Esophagus muscularis mucosa (tissue), 4 donors: Measurements from ENCODE around the gene RPL37A. TPM values are rescaled to one million over a fixed set of nuclear protein-coding genes. Genes with fewer than 3 reads are reported as not detected.

Experiments used
- DNase-seq: peaks from one replicate; pipeline ENCODE4 v3.0.0-alpha.2; 2017; ENCODE audit errors: extremely low spot score
- H3K27ac ChIP-seq, 4 donors: fragments of 200-600 bp; sonication (generic); replicated peaks in 1 of 4; 1 replicate in 3 of 4; 2 replicates in 1 of 4; pipeline ENCODE4 v1.5.1; 2016 to 2019; ENCODE audit warnings: mild to moderate bottlenecking in 1 of 4
- H3K27me3 ChIP-seq, 4 donors: fragments of 200-600 bp; sonication (generic); one replicate each; pipeline versions ENCODE4 v1.5.1 to v1.6.0; 2016 to 2019
- H3K36me3 ChIP-seq, 4 donors: fragments of 200-600 bp; sonication (generic); one replicate each; pipeline ENCODE4 v1.5.1; 2016 to 2019
- H3K4me1 ChIP-seq, 4 donors: fragments of 200-600 bp; sonication (generic); one replicate each; pipeline ENCODE4 v1.5.1; 2016 to 2019
- H3K4me3 ChIP-seq, 4 donors: fragments of 200-600 bp; sonication (generic); 1 replicate in 2 of 4; 2 replicates in 2 of 4; pipeline ENCODE4 v1.5.1; 2016 to 2019; ENCODE audit warnings: mild to moderate bottlenecking in 4 of 4, moderate library complexity in 1 of 4
- H3K9me3 ChIP-seq, 4 donors: fragments of 200-600 bp; sonication (generic); 1 replicate in 3 of 4; 2 replicates in 1 of 4; pipeline ENCODE4 v1.5.1; 2016 to 2019
- EP300 ChIP-seq: sonication (generic); formaldehyde crosslinking; IDR thresholded peaks from one replicate; pipeline ENCODE4 v1.6.1; 2017; ENCODE audit warnings: antibody characterized with exemption
- POLR2A ChIP-seq: fragments of 450-650 bp; IDR thresholded peaks from one replicate; pipeline ENCODE4 v1.6.1; 2017; ENCODE audit warnings: antibody characterized with exemption, moderate library complexity, mild to moderate bottlenecking, low read depth
- POLR2AphosphoS5 ChIP-seq, 2 donors: sonication (generic); formaldehyde crosslinking; IDR thresholded peaks; one replicate each; pipeline ENCODE4 v1.6.1; 2017; ENCODE audit warnings: antibody characterized with exemption in 2 of 2
- WGBS: methylation state at CpG from one replicate; pipeline ENCODE4 v1.1.5; 2018; 5-methylcytosine and 5-hydroxymethylcytosine counted together
- intact Hi-C: fragments of 100-400 bp; cut with DNase I; formaldehyde crosslinking; loops from one replicate; pipeline ENCODE4 v1.15.1; 2023
- total RNA-seq, 4 donors: library from RNA; depleted of rRNA; stranded (reverse); fragments of >200 nt; gene quantifications; one replicate each; pipeline versions ENCODE4 v1.1.0 to v1.2.1, GENCODE V29; 2016
- TF ChIP-seq, protein P1 (sequence below), 3 experiments: fragments of 200-600 bp in 2 of 3; fragments of 450-650 bp in 1 of 3; sonication (generic) in 2 of 3; IDR thresholded peaks; one replicate each; pipeline ENCODE4 v1.5.1; 2017 to 2019; ENCODE audit warnings: antibody characterized with exemption in 3 of 3, mild to moderate bottlenecking in 2 of 3, moderate library complexity in 1 of 3

Gene RPL37A
- total RNA-seq, 4 donors from 2014 or later, result 1,371 to 1,915 (median 1,581) TPM

DNA sequence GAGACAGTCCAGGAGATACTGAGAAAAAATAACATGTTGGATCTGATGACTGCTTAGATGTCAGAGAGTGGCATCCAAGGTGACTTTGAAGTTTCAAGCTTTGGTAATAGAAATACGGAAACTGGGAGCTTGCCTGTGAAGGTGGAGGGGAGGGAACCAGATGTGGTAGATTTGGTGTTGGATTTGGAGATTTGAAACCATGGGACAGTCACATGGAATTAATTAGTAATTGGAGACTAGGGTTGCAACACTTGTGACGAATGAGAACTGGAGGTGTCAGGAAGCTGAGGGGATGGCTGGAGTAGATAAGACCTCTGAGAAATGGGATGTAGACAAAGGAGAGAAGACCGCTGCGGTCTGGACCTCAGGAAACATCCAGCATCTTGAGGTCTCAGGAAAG is 46.7 kb downstream of the RPL37A start:
- intact Hi-C loops, result no loop called here
- H3K27me3 ChIP-seq, result no peaks in the 10 kb centered on the region
- no peaks in the 10 kb centered on the region for H3K36me3 ChIP-seq
- peak overlapping the region; percentile 77 to 84 (median 80) for H3K27ac ChIP-seq
- TF ChIP-seq POLR2AphosphoS5 (IDR thresholded peaks at IDR 0.05), result no peak
- TF ChIP-seq, protein P1, sequence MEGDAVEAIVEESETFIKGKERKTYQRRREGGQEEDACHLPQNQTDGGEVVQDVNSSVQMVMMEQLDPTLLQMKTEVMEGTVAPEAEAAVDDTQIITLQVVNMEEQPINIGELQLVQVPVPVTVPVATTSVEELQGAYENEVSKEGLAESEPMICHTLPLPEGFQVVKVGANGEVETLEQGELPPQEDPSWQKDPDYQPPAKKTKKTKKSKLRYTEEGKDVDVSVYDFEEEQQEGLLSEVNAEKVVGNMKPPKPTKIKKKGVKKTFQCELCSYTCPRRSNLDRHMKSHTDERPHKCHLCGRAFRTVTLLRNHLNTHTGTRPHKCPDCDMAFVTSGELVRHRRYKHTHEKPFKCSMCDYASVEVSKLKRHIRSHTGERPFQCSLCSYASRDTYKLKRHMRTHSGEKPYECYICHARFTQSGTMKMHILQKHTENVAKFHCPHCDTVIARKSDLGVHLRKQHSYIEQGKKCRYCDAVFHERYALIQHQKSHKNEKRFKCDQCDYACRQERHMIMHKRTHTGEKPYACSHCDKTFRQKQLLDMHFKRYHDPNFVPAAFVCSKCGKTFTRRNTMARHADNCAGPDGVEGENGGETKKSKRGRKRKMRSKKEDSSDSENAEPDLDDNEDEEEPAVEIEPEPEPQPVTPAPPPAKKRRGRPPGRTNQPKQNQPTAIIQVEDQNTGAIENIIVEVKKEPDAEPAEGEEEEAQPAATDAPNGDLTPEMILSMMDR (IDR thresholded peaks at IDR 0.05), result no peak
- TF ChIP-seq POLR2A, result no peak
- TF ChIP-seq EP300, result no peak
- DNase-seq, result no peak
- WGBS, result 83% methylated on average over 4 of the region's 4 CpGs
- H3K9me3 ChIP-seq, result no peaks in the 10 kb centered on the region
- no peak overlapping the region for H3K4me3 ChIP-seq
- peaks cover 43 to 71% (median 64%) of the 10 kb centered on the region in 4 donors for H3K4me1 ChIP-seq

DNA sequence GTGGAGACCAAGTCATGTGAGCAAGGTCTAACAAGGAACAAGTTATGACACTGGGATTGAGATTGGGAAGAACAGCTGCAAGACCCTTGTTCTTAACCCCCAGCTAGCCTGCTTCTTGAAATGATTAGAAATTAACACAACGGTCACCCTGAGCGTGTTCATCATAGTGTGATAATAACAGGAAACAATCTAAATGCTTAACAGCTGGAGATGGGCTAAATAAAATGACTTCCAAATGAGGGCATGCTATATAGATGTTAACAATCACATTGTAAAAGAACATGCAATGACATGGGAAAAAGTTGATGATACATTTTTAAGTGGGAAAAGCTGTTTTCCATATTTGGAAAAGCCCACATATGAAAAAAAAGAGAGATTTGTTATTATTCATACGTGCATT is 47.6 kb downstream of the RPL37A start:
- H3K27me3 ChIP-seq, result no peaks in the 10 kb centered on the region
- no peak for TF ChIP-seq POLR2A
- TF ChIP-seq, protein P1 (IDR thresholded peaks at IDR 0.05), result no peak
- TF ChIP-seq POLR2AphosphoS5 (IDR thresholded peaks at IDR 0.05), result no peak
- no peak for TF ChIP-seq EP300
- peak overlapping the region; percentile 77 to 84 (median 80) for H3K27ac ChIP-seq
- H3K9me3 ChIP-seq, result no peaks in the 10 kb centered on the region
- DNase-seq, result no peak
- H3K36me3 ChIP-seq, result no peaks in the 10 kb centered on the region
- H3K4me1 ChIP-seq, result peaks cover 39 to 71% (median 64%) of the 10 kb centered on the region in 4 donors
- WGBS, result 79% methylated on average over 3 of the region's 3 CpGs
- H3K4me3 ChIP-seq, result no peak overlapping the region
- intact Hi-C loops, result no loop called here

DNA sequence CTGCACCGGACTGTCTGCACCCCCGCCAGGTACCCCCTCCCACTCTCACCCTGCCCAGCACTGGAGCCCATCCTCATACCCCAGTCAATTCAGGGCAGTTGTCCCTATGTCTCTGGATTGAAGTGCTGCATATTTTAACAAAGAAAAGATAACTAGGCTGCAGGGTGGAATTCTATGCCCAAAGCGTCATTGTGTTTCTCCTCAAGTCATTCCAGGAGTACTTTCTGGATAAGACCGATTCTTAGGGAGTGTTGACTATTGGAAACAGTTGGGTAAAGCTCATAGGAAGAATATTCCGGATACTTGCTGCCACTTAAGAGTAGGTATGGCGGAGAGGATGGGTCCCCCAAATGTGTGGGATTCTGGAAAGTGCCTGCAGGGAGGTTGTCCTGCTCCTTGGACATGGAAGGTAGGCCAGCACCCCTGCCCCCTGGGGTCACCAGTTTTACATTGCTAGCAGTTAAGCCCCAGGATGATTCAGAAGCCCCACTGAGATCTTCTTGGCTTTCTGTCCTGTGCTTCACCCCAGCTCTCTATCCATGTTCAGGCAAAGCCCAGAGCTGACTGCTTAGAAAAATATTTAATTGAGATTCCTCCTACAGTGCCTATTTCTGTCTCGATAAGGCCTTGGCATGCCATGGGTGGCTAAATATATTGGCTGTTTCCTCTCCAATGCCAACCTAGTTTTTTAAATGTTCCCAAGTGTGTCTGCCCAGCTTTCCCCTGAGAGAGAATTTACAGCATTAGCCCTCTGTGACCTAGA is 48.2 kb downstream of the RPL37A start:
- no peaks in the 10 kb centered on the region for H3K36me3 ChIP-seq
- H3K27ac ChIP-seq, result peak overlapping the region; percentile 77 to 84 (median 80)
- H3K4me1 ChIP-seq, result peaks cover 39 to 71% (median 65%) of the 10 kb centered on the region in 4 donors
- TF ChIP-seq POLR2AphosphoS5 (IDR thresholded peaks at IDR 0.05) (peak in 1 of 2 donors; percentile 42), EP300 (no peak), POLR2A (no peak)
- TF ChIP-seq, protein P1 (IDR thresholded peaks at IDR 0.05), result no peak
- H3K9me3 ChIP-seq, result no peaks in the 10 kb centered on the region
- H3K4me3 ChIP-seq, result no peak overlapping the region
- intact Hi-C loops, result no loop called here
- WGBS, result 74% methylated on average over 7 of the region's 7 CpGs
- DNase-seq, result no peak
- no peaks in the 10 kb centered on the region for H3K27me3 ChIP-seq

DNA sequence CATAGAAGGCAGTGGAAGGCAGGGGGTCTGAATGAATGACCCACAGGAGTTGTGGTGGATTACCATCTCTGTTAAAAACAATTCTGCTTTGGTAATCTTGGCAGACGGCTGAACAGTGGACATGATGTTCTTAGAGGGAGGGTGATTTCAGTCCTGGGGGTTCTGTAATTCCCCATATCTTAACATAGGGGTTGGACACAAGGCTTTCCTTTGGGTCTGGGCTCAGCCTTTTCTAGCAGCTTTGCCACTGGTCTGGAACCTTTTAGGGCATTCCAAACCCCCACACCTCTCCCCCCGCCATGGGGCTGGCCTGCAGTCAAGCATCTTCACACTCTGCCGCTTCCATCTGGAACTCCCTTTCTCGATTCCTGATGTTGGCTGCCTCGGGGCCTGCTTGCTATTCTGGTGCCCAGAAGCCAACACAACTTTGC is 50.3 kb downstream of the RPL37A start:
- no peak overlapping the region for H3K4me3 ChIP-seq
- no peaks in the 10 kb centered on the region for H3K9me3 ChIP-seq
- no peak for DNase-seq
- peaks cover 39 to 90% (median 85%) of the 10 kb centered on the region in 4 donors for H3K4me1 ChIP-seq
- TF ChIP-seq EP300, result no peak
- peak; percentile 31 to 36 for TF ChIP-seq POLR2AphosphoS5 (IDR thresholded peaks at IDR 0.05)
- TF ChIP-seq, protein P1 (IDR thresholded peaks at IDR 0.05), result no peak
- TF ChIP-seq POLR2A, result no peak
- intact Hi-C loops, result no loop called here
- peak overlapping the region; percentile 77 to 84 (median 80) for H3K27ac ChIP-seq
- 44% methylated on average over 5 of the region's 5 CpGs for WGBS
- H3K27me3 ChIP-seq, result no peaks in the 10 kb centered on the region
- no peaks in the 10 kb centered on the region for H3K36me3 ChIP-seq
